HEK293 (cell line): ENCODE results near the gene DNAJC5.
A peak's percentile ranks its signal among the peaks of the same experiment; 100 is the strongest.

Experiments
- CTCF ChIP-seq: fragments of 450-650 bp; formaldehyde crosslinking; IDR thresholded peaks from 2 replicates; pipeline ENCODE4 v1.5.1; 2016; ENCODE audit warnings: missing biosample characterization, missing genetic modification characterization
- EGR2 ChIP-seq: fragments of 450-650 bp; formaldehyde crosslinking; IDR thresholded peaks from 2 replicates; pipeline ENCODE4 v1.5.1; 2016; ENCODE audit warnings: low read depth, missing biosample characterization, missing genetic modification characterization
- KLF1 ChIP-seq: fragments of 450-650 bp; formaldehyde crosslinking; IDR thresholded peaks from 2 replicates; pipeline ENCODE4 v1.5.1; 2016; ENCODE audit warnings: missing biosample characterization, missing genetic modification characterization
- KLF10 ChIP-seq: fragments of 450-650 bp; IDR thresholded peaks from 2 replicates; pipeline ENCODE4 v1.5.1; 2018; ENCODE audit warnings: missing biosample characterization, mild to moderate bottlenecking, missing genetic modification characterization
- KLF17 ChIP-seq: fragments of 450-650 bp; formaldehyde crosslinking; IDR thresholded peaks from 2 replicates; pipeline ENCODE4 v1.5.1; 2016; ENCODE audit warnings: missing biosample characterization, missing genetic modification characterization
- KLF9 ChIP-seq: fragments of 450-650 bp; formaldehyde crosslinking; IDR thresholded peaks from 2 replicates; pipeline ENCODE4 v1.5.1; 2016; ENCODE audit warnings: missing biosample characterization, missing genetic modification characterization, low read depth
- PATZ1 ChIP-seq: fragments of 450-650 bp; formaldehyde crosslinking; IDR thresholded peaks from 2 replicates; pipeline ENCODE4 v1.5.1; 2016; ENCODE audit warnings: missing biosample characterization, missing genetic modification characterization
- ZBTB10 ChIP-seq: fragments of 450-650 bp; formaldehyde crosslinking; IDR thresholded peaks from 2 replicates; pipeline ENCODE4 v1.5.1; 2016; ENCODE audit warnings: missing biosample characterization, missing genetic modification characterization
- ZBTB17 ChIP-seq: fragments of 450-650 bp; formaldehyde crosslinking; IDR thresholded peaks from 2 replicates; pipeline ENCODE4 v1.5.1; 2016; ENCODE audit warnings: missing biosample characterization, missing genetic modification characterization
- ZBTB7A ChIP-seq: fragments of 450-650 bp; formaldehyde crosslinking; IDR thresholded peaks from 2 replicates; pipeline ENCODE4 v1.5.1; 2016; ENCODE audit warnings: low read depth, missing biosample characterization, missing genetic modification characterization
- ZBTB8A ChIP-seq: fragments of 450-650 bp; formaldehyde crosslinking; IDR thresholded peaks from 2 replicates; pipeline ENCODE4 v1.5.1; 2016; ENCODE audit warnings: missing biosample characterization, missing genetic modification characterization
- ZFP3 ChIP-seq: fragments of 450-650 bp; formaldehyde crosslinking; IDR thresholded peaks from 2 replicates; pipeline ENCODE4 v1.5.1; 2016; ENCODE audit warnings: low read depth, missing biosample characterization, missing genetic modification characterization
- ZFP69B ChIP-seq: fragments of 450-650 bp; formaldehyde crosslinking; IDR thresholded peaks from 2 replicates; pipeline ENCODE4 v1.5.1; 2016; ENCODE audit warnings: missing biosample characterization, missing genetic modification characterization
- ZIC2 ChIP-seq: fragments of 450-650 bp; formaldehyde crosslinking; IDR thresholded peaks from 2 replicates; pipeline ENCODE4 v1.5.1; 2016; ENCODE audit warnings: missing biosample characterization, missing genetic modification characterization
- ZNF121 ChIP-seq: fragments of 450-650 bp; formaldehyde crosslinking; IDR thresholded peaks from 2 replicates; pipeline ENCODE4 v1.5.1; 2016; ENCODE audit warnings: missing biosample characterization, missing genetic modification characterization
- ZNF24 ChIP-seq: fragments of 450-650 bp; formaldehyde crosslinking; IDR thresholded peaks from 2 replicates; pipeline ENCODE4 v1.5.1; 2016; ENCODE audit warnings: missing biosample characterization, missing genetic modification characterization
- ZNF366 ChIP-seq: fragments of 450-650 bp; formaldehyde crosslinking; conservative IDR thresholded peaks from 2 replicates; pipeline ENCODE4 v1.5.1; 2016; ENCODE audit warnings: missing biosample characterization, missing genetic modification characterization
- ZNF391 ChIP-seq: fragments of 450-650 bp; formaldehyde crosslinking; IDR thresholded peaks from 2 replicates; pipeline ENCODE4 v1.5.1; 2016; ENCODE audit warnings: low read depth, missing biosample characterization, missing genetic modification characterization, borderline replicate concordance
- ZNF398 ChIP-seq: fragments of 450-650 bp; formaldehyde crosslinking; IDR thresholded peaks from 2 replicates; pipeline ENCODE4 v1.5.1; 2017; ENCODE audit warnings: missing biosample characterization, missing genetic modification characterization
- ZNF48 ChIP-seq: fragments of 450-650 bp; formaldehyde crosslinking; IDR thresholded peaks from 2 replicates; pipeline ENCODE4 v1.5.1; 2016; ENCODE audit warnings: missing biosample characterization, missing genetic modification characterization
- ZNF513 ChIP-seq: fragments of 450-650 bp; IDR thresholded peaks from 2 replicates; pipeline ENCODE4 v1.5.1; 2018; ENCODE audit warnings: missing biosample characterization, missing genetic modification characterization
- ZNF529 ChIP-seq: fragments of 450-650 bp; formaldehyde crosslinking; IDR thresholded peaks from 2 replicates; pipeline ENCODE4 v1.5.1; 2017; ENCODE audit warnings: missing genetic modification characterization, missing biosample characterization; ENCODE audit not compliant: insufficient replicate concordance
- ZNF561 ChIP-seq: fragments of 450-650 bp; IDR thresholded peaks from 2 replicates; pipeline ENCODE4 v1.5.1; 2018; ENCODE audit warnings: missing biosample characterization, missing genetic modification characterization, borderline replicate concordance
- ZNF600 ChIP-seq: fragments of 450-650 bp; formaldehyde crosslinking; IDR thresholded peaks from 2 replicates; pipeline ENCODE4 v1.5.1; 2016; ENCODE audit warnings: missing biosample characterization, missing genetic modification characterization
- ZNF677 ChIP-seq: fragments of 450-650 bp; IDR thresholded peaks from 2 replicates; pipeline ENCODE4 v1.5.0; 2018; ENCODE audit warnings: missing biosample characterization, mild to moderate bottlenecking, missing genetic modification characterization, moderate library complexity
- ZNF701 ChIP-seq: fragments of 450-650 bp; formaldehyde crosslinking; IDR thresholded peaks from 2 replicates; pipeline ENCODE4 v1.5.1; 2016; ENCODE audit warnings: missing biosample characterization, missing genetic modification characterization
- ZNF704 ChIP-seq: fragments of 450-650 bp; formaldehyde crosslinking; IDR thresholded peaks from 2 replicates; pipeline ENCODE4 v1.5.1; 2016; ENCODE audit warnings: missing biosample characterization, missing genetic modification characterization

DNAJC5 gene

GRCh38 chr20:63957004-63957689 is 62.2 kb downstream of the DNAJC5 start (continued):
- TF ChIP-seq ZNF398 (tag by site-specific recombination) (peak; percentile 72; the same call in 1 of the 2 replicates), EGR2 (tag by site-specific recombination) (peak; percentile 56; the same call in 1 of the 2 replicates), ZFP3 (tag by site-specific recombination) (no peak), KLF9 (tag by site-specific recombination) (peak; percentile 62), PATZ1 (tag by site-specific recombination) (peak; percentile 71), KLF10 (tag by site-specific recombination) (peak; percentile 39; the same call in 1 of the 2 replicates), ZBTB8A (tag by site-specific recombination) (peak; percentile 79), ZNF677 (no peak), ZBTB7A (tag by site-specific recombination) (peak; percentile 70), CTCF (peak; percentile 51; the same call in 1 of the 2 replicates), ZNF48 (tag by site-specific recombination) (no peak), ZNF121 (tag by site-specific recombination) (0 out of 2 replicates have a peak, but pooled peaks have one; percentile 42), ZNF600 (tag by site-specific recombination) (peak; percentile 55; the same call in 1 of the 2 replicates), KLF17 (tag by site-specific recombination) (peak; percentile 83), ZBTB17 (no peak), ZNF513 (tag by site-specific recombination) (no peak), ZNF391 (0 out of 2 replicates have a peak, but pooled peaks have one; percentile 26), ZNF561 (tag by site-specific recombination) (peak; percentile 85; the same call in 1 of the 2 replicates), ZBTB10 (peak; percentile 64; the same call in 1 of the 2 replicates), ZFP69B (tag by site-specific recombination) (peak; percentile 11; the same call in 1 of the 2 replicates), ZNF366 (tag by site-specific recombination) (peak; percentile 58; the same call in 1 of the 2 replicates), ZNF529 (no peak), ZNF704 (tag by site-specific recombination) (no peak), ZNF24 (tag by site-specific recombination) (no peak), ZIC2 (peak; percentile 84), ZNF701 (tag by site-specific recombination) (no peak), KLF1 (peak; percentile 70; the same call in 1 of the 2 replicates)
